GM21367 (cell line): Measurements from ENCODE around the gene SIN3A.
"Not testable (repeated sequence)": the region's sequence is repeated elsewhere in the genome, so short reads cannot be mapped to it uniquely, and the experiment has no call there.

Experiments used
- ATAC-seq: cut with Tn5 transposase; IDR thresholded peaks from one replicate; pipeline ENCODE4 v1.9.1; 2021; ENCODE audit not compliant: unreplicated experiment

The SIN3A gene

DNA sequence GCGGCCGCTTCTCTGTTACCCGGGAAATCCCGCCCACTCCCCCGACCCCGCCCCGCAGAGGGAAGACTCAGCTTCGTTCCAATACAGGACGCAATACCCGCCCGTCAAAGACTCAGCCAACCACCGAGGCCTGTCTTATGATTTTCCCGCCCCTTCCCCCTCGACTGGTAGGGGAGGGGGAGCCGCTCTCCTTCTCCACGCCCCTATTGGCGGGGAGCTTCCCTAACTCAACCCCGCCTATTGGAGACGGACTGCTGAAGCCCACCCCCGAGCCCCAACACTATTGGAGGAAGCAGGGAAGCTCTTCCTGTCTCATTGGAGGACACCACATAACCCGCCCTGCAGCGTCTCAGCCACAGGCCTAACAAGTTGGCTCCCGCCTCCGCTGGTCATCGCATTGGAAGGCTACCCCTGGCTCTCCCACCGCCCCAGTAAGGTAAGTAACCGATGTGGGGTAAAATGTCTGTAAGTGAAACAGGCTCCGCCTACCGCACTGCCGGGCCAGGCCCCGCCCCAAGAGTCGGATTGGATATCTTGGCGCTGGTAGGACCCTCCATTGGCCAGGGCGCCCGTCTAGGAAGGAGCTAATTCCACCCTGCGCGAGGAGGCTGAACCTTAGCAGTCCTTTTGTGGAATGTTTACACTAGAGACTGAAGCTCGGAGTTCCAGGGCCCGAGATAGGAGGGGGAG, at the start of gene SIN3A:
TSS of gene SIN3A (minus strand) at position 17 of the 690 bp plus-strand sequence. CDS start 21,315 bp downstream, outside the sequence.
- ATAC-seq, result peak; percentile 36

DNA sequence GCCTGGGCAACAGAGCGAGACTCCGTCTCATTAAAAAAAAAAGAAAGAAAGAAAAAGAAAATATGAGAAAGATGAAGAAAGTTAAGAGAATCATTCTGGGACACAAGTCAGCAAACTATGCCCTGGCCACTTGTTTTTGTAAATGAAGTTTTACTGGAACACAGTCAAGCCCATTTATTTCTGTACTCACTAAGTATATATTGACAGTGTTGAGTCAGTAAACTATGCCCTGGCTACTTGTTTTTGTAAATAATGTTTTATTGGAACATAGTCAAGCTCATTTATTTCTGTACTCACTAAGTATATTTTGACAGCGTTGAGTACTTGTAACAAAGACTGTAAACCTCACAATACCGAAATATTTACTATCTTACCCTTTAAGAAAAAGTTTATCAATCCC, 42.2 kb upstream of the SIN3A start:
- no peak for ATAC-seq

DNA sequence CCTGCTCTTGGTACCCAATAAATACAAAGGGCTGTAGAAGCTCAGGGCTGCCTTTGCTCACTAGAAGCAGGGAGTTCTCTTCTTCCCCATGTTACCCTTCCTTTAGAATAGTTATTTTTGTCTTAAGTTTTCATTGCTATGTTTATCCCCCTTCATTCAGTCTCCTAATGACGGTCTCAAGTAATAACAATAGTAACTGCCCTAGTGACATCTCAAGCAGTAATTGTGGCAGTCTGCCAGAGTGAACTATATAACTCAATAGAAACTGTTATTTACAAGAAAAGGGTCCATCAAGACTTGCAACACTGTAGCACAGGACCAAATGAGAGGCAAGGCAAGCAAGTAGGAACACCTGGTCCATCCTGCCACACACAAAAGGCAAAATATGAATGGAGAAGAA, 32.5 kb upstream of the SIN3A start:
- ATAC-seq, result no peak

DNA sequence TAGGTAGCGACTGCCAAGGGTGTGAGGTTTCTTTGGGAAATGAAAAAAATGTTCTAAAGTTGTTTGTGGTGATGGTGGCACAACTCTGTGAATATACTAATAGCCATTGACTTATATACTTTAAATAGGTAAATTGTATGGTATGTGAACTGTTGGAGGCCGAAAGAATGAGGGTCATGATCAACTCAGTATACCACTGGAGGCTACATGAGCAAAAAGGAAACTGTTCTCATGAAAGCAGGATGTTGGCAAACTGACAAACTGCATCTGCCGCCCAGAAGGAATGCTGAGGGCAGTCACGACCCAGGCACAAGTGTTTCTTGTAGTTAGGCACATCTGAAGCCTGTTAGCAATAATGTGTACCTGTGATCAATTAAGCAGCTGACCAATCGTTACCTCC, 32.1 kb upstream of the SIN3A start:
- not testable (repeated sequence) for ATAC-seq

DNA sequence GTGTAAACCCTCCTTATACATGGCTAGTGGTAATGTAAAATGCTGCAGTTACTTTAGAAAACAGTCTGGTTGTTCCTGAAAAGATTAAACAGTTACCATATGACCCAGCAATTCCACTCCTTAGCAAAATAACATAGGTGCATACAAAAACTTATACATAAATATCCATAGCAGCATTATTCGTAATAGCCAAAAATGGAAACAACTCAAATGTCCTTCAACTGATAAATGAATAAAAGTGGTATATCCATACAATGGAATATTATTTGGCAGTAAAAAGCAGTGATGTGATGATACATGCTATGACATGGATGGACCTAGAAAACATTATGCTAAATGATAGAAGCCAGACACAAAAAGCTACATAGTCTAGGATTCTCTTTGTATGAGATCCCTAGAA, 31.6 kb upstream of the SIN3A start:
- ATAC-seq, result no peak

DNA sequence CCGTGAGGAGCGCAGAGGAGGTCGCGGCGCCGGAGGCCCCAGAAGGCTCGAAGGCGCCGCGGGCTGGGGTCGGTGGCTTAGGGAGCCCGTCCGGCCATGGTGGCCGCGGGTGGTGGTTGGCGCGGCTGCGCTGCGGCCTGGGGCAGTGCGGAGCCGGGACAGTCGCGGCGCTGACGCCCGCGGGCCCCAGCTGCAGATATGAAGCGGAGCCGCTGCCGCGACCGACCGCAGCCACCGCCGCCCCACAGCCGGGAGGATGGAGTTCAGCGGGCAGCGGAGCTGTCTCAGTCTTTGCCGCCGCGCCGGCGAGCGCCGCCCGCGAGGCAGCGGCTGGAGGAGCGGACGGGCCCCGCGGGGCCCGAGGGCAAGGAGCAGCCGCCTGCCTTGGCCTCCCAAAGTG, 29.0 kb upstream of the SIN3A start:
- not testable (repeated sequence) for ATAC-seq

DNA sequence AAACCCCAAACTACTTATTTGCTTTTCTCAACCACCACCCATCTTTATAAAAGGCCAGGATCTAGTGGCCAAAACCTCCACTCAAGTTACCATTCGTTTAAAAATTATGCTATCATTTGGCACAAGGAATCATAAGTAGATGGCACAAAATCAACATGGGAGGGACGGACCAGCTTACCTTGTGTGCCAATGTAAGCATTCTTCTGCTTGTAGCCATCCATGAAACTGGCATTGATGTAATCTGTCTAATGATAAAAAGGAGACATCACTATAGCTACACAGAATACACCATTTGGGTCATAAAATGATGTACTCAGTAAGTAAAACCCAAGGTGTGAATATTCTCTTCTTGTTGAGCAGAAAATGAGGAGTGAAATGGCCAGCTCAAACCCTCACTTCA, 28.2 kb upstream of the SIN3A start:
- no peak for ATAC-seq

DNA sequence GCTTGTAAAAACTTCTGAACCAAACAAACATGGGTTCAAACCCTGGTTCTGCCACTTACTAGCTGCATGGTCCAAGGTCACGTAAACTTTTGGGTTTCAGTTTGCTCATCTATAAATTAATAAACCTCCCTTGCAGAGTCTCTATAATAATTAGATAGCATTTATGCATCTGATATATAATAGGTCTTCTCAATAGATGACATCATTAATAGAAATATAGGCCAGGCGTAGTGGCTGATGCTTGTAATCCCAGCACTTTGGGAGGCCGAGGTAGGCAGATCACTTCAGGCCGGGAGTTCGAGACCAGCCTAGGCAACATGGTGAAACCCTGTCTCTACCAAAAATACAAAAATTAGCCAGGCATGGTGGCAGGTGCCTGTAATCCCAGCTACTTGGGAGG, 25.6 kb upstream of the SIN3A start:
- not testable (repeated sequence) for ATAC-seq

DNA sequence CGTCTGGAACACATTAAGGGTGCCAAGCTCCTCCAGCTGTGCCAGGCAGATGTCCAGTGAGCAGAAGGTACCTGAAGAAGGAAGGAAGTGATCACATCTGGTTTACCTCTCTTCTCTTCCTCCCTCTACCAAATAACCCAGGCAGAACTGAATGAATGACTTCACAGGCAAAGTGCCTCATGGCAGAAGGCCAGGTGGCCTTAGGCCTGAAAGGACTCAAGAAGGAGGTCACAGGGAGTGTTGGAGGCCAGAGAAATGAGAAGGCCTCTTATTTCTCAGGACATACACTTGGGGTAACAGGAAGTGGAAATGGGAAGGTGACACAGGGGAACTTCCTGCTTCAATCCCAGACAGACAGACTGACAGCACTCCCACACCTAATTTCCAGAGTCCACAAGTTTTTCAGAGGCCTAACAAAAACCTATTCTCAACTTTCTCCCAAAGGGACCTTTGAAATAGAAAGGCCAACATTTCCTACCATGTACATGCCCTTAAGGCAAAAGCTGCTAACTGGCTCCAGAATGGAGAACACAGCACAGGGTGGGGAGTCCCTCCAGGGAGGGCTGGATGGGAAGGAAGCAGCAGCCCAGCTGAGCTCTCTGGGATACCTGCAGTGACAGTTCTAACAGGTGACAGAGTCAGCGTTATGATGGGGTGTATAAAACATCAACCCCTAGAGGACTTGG, 17.6 kb upstream of the SIN3A start:
- ATAC-seq, result no peak

DNA sequence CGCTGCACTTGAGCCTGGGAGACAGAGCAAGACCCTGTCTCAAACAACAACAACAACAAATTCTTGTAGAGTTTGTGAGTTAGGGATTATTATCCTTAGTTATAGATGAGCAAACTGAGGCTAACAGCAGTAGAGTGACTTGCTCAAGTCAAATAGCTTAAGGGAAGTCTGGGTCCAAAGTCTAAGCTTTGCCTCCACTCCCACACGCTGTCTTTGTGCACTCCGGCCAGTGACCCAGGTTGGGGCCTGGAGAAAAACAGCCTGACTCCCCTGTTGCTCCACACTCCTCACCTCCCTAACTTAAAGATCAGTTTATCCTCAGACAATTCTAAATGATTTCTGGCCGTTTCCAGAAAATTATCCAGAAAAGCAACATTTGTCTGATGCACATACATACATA, 9.2 kb upstream of the SIN3A start:
- no peak for ATAC-seq

DNA sequence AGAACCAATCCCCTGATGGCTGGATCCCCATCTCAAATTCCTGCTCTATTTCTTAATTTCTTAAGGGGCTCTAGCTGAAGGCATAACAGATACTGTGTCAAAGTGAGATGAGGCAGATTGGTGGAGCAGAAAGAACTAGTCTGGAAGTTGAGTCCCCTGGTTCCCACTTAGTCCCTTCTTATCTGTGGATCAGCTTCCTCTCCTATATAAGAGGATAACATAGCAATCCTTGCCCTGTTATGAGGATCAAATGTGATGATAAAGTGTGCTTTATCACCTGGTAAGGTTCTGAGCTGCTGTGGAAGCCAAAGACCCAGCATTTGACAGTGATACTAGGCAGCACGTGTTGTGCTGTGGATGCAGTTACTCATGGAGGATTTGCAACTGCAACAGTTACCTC, 8.1 kb upstream of the SIN3A start:
- no peak for ATAC-seq

DNA sequence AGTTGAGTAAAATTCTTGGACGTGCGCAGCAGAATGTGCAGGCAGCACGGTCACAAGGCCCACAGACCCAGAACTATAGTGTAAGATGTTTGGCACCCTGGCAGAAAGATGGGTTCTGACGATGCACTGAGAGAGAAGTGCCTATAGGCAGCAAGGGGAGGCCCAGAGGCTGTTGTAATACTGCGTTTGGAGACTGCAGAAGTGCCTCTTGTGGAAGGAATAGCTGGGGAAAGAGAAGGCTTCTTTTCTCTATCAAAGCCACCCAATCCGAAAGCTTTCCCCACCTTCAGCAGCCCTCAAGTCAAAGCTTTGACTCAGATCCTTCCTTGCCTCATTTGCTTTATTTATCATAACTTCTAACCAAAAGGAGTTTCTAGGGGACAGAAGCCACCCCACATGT, 5.2 kb upstream of the SIN3A start:
- no peak for ATAC-seq

DNA sequence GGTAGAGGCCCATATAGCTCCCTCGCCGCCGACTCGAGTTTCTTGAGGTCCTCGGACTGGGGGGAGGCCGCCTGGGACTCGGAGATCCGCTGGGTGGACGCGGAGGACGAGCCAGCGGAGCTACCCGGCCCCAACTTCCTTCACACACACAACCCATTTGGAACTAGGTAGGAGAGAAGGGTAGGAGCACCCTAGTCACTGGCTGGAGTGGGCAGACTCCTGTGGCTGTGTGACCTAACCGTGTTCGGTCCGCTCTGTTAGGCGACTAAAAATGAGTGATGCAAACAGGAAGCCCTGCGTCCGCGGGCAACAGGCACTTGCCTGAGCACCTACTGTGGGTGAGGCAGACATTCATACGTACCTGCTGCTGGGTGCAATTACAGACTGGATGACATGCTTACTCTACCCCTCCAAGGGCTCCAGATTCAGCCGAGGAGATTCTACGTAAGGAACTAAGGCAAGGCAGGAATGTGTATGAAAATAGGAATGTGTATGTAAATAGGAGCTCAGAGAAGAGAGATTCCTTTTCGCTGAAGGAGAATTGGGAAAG, 4.6 kb upstream of the SIN3A start:
- no peak for ATAC-seq

DNA sequence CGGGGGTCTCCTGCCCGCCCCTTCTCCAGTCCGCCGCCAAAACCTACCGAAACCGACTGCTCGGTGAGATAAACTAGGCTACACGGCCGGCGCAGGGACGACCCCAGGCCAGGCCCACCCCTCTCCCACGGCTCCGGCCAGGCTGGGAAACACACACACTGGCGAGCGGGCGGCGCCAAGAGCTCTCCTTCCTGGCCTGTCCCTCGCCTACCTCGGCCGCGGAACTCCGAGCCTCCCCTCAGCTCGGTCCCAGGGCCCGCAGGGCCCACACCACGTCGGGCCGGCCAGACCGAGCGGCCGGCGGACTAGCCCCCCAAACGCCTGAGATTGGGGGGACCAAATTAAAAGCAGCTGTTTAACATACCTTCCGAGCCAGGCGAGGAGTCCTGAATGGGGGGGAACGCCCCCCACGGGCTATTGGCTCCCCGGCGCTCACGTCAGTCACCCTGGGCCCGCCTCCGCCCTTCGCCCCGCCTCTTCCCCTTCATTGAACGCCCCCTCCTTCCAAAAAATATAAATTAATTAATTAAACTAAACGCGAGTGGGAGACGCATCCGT, 4.0 kb upstream of the SIN3A start:
- ATAC-seq, result no peak

DNA sequence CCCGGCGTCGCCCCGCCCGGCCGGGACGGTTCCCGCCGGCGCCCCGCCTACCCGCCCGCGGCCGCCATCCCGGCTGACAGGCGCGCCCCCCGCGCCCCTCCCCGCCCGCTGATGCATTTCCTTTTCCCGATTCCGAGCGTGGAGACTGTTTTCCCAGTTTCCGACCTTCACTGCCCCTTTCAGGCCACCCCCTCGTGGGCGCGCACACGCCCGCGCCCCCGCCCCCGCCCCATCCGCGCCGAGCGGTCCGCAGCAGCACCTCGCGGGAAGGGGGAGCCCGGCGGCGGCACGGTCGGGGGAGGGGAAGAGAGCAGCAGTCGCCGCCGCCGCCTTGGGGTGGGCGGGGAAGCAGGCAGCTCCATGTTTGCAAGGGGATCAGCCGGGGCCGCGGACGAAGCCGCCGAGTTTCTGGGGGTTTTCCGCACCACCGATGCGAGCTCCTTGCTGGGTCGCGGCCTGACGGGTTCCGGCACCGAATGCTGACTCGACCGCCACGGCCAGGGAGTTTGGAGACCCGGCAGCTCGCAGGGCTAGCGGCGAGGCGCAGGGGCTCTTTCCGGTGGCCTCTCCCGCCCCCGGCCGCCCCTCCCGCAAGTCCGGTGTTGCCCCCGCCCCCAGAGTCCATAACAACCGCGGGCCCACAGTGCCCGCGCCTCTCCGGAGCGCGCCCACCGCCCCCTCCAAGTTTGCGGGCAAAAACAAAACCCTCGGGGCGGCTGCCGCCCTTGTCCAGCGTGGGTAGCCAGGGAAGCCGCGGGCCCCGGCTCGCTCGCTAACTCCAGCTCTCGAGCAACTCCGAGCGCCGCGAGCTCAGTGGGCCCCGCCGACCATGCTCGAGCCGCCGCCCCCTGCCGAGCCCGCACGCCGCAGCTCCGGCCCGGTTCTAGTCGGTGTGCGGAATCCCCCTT, 3.2 kb upstream of the SIN3A start:
- ATAC-seq, result no peak

DNA sequence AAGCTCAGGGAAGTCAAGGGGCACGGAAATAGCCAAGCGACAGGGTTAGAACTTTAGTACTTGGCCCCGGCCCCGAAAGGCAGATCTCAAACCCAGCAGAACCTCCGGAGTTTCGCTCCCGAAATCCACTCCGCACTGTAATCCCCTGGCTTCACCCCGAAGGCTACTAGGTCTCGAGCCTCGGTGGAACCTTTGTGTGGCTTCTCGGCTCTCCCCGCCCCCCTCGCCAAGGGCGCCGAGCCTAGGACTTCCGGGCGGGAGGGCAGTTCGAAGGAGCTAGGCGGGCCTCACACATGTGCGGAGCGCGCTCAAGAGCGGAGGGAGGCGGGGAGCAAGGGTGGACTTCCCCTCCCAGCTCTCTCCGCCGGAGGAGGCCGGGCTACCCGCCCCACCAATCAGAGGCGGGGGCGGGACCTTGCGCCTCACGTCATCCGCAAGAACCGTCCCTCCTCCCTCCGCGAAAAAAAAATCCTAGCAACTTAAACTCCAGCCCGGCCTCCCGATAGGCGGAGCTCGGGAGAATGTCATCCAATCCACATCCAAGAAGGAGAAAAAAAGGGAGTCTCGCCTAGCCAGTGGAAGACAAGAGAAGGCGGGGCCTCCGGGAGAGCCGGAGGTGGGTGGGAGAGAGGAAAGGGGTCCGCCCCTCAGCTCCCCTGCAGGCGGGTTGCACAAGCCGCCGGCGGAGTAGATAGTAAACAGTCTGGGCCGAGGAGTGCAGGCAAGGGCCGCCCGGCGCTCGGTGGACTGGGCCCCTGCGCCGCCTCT, 2.4 kb upstream of the SIN3A start:
- ATAC-seq, result peak; percentile 22

DNA sequence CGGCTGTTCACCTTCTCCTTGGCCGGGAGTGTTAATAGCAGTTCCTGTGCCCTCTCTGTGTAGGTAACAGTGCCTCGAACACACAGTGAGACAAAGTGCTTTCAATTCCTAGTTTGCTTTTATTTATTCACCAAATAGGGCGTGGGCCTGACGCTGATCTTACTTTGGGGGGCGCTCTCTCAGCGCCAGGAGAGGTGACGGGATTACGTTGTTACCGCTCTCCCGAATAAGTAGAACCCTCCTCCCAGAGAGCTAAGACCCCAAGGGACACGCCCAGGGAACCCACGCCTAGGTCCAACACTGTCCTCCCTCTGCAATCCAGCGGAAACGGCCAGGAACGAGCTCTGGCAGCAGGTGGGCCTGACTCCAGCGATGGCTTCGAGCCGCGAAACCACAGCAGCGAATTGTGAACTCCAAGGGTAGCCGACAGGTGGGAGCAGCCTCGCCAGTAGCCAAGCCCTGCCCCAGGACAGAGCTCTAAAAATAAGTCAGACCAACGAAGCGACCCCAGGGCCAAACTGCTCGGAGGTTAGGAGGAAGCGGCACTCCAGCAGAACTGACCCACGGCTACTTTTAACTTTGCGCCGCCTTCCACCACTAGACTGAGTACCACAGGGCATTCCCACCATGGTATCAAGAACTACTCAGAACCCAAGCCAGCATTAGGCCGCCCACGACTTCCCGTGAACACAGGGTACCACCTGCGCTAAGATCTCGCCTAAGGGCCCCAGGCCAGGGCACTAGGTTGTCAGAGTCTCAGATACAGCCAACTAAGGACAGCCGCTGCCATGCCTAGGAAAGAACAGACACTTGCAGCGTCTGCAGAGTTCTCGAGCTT, 1.6 kb upstream of the SIN3A start:
- no peak for ATAC-seq

DNA sequence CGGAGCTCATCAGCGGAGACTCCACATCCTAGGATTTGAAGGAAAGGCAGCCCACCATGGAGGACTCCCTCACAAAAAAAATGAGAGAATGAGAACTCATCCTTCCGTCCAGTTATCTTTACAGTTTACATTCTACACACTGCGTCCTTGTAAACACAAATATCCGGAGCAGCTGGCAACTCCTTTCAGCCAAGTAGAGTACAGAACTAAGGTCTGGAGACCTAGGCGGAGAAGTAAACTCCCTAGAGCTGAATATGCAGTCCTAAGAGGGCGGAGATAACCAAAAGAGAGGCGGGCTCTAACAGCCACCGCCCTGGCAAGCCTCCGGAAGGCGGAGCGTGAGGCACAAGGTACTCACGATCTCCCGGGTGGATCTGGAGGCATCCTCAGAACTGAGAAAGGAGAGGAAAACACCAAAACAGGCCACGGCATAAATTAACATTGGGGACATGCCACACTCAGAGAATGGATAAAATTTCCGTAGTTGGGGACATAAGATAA, 924 bp upstream of the SIN3A start:
- ATAC-seq, result no peak

DNA sequence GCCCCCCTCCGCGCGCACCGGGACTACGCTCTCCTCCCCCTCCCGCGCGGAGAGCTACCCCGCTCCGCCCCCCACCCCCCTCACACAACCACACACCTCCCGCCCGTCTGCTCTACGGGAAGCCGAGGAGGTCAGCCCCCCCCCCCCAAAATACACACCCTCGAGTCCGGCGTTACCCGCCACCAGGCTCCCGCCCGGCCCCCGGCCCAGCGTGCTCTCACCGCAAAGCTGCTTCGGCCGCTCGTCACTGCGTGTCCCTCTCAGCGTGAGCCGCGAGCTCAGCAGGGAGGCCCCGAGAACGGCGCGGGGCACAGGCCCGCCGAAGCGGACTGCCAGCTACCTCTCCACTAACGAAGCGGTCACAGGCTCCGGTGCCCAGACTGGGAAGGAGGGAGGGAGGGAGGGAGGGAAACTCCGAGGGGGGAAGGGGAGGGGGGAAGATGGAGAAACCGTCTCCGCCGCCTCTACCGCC, 252 bp downstream of the SIN3A start:
- ATAC-seq, result no peak
